Mucosa of descending colon (tissue), 3 donors: ENCODE results near the gene ANKHD1. TPM values are rescaled to one million over a fixed set of nuclear protein-coding genes. Genes with fewer than 3 reads are reported as not detected.

Experiments used
- ATAC-seq: fragments of 200-7000 bp; cut with Tn5 transposase; one replicate; pipeline ENCODE4 v1.9.1; 2020; ENCODE audit warnings: mild to moderate bottlenecking, moderate library complexity
- DNase-seq, 3 donors: peaks; one replicate each; pipeline ENCODE4 v3.0.0-alpha.2; 2020
- H3K36me3 ChIP-seq: fragments of 200-600 bp; one replicate; pipeline ENCODE4 v1.8.0; 2021; ENCODE audit warnings: low read depth, mild to moderate bottlenecking
- H3K4me1 ChIP-seq: fragments of 200-600 bp; one replicate; pipeline ENCODE4 v1.8.0; 2021; ENCODE audit warnings: low read depth, mild to moderate bottlenecking
- H3K4me3 ChIP-seq: fragments of 200-600 bp; one replicate; pipeline ENCODE4 v1.8.0; 2021; ENCODE audit warnings: mild to moderate bottlenecking
- H3K9me3 ChIP-seq: fragments of 200-600 bp; one replicate; pipeline ENCODE4 v1.8.0; 2021; ENCODE audit warnings: mild to moderate bottlenecking
- intact Hi-C, 2 donors: fragments of 100-400 bp; cut with DNase I in 1 of 2; cut with micrococcal nuclease in 1 of 2; formaldehyde crosslinking; loops; one replicate each; pipeline versions ENCODE4 v1.11.0 to v1.11.1; 2022; cut with DNase I, micrococcal nuclease
- total RNA-seq, 3 donors: library from RNA; stranded (reverse); fragmentation: NEBNext Ultra II Directional in 2 of 3; extraction: Animal tissue kit (Norgen Biotek cat#: 25700) in 2 of 3; gene quantifications; one replicate each; pipeline versions ENCODE4 v1.2.1 to v1.2.4, GENCODE V29; 2021 to 2023
- TF ChIP-seq, protein P1 (sequence below): fragments of 200-600 bp; IDR thresholded peaks from one replicate; pipeline ENCODE4 v1.8.0; 2022; ENCODE audit warnings: antibody characterized with exemption, mild to moderate bottlenecking
- donor health status: DM: no; HTN: no; CAD: no; lungs with moderate emphysema.
- donor health status: DM: no; HTN: no; CAD: no.
- donor health status: DM: no; HTN: yes; CAD: no.

Gene ANKHD1
- total RNA-seq, 3 donors from 2014 or later = 134 to 135 (median 134) TPM

DNA sequence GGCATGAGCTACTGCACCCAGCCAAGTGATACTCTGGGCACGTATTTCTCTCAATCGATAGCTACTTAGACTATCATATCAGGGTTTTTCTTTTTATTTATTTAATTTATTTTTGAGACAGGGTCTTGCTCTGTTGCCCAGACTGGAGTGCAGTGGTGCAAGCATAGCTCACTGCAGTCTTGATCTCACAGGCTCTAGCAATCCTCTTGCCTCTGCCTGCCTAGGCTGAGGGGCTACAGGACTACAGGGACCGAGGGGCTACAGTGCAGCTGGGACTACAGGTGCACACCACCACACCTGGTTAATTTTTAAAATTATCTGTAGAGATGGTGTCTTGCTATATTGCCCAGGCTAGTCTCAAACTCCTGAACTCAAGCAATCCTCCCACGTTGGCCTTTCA is 20.3 kb upstream of the ANKHD1 start:
- Histone ChIP-seq H3K4me1 (no peaks in the 10 kb centered on the region), H3K36me3 (no peaks in the 10 kb centered on the region), H3K4me3 (no peak overlapping the region), H3K9me3 (no peaks in the 10 kb centered on the region)
- intact Hi-C loops = no loop called here
- DNase-seq = no peak
- ATAC-seq = no peak
- TF ChIP-seq, protein P1, sequence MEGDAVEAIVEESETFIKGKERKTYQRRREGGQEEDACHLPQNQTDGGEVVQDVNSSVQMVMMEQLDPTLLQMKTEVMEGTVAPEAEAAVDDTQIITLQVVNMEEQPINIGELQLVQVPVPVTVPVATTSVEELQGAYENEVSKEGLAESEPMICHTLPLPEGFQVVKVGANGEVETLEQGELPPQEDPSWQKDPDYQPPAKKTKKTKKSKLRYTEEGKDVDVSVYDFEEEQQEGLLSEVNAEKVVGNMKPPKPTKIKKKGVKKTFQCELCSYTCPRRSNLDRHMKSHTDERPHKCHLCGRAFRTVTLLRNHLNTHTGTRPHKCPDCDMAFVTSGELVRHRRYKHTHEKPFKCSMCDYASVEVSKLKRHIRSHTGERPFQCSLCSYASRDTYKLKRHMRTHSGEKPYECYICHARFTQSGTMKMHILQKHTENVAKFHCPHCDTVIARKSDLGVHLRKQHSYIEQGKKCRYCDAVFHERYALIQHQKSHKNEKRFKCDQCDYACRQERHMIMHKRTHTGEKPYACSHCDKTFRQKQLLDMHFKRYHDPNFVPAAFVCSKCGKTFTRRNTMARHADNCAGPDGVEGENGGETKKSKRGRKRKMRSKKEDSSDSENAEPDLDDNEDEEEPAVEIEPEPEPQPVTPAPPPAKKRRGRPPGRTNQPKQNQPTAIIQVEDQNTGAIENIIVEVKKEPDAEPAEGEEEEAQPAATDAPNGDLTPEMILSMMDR = no peak

DNA sequence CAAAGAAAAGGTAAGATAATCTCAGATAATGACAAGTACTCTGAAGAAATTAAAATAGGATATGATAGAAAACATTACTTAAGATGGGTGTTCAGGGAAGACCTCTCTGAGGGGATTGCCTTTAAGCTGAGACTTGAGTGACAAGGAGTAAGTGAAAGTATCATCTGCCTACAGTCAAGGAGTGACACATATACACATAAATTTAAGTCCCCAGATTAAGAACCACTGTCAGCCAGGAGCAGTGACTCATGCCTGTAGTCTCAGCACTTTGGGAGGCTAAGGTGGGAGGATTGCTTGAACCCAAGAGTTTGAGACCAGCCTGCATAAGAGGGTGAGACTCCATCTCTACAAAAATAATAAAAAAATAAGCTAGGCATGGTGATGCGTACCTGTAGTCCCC is 19.7 kb upstream of the ANKHD1 start:
- no peak for ATAC-seq
- intact Hi-C loops = no loop called here
- TF ChIP-seq, protein P1 = no peak
- Histone ChIP-seq H3K4me3 (no peak overlapping the region), H3K4me1 (no peaks in the 10 kb centered on the region), H3K36me3 (no peaks in the 10 kb centered on the region), H3K9me3 (no peaks in the 10 kb centered on the region)
- DNase-seq = no peak

DNA sequence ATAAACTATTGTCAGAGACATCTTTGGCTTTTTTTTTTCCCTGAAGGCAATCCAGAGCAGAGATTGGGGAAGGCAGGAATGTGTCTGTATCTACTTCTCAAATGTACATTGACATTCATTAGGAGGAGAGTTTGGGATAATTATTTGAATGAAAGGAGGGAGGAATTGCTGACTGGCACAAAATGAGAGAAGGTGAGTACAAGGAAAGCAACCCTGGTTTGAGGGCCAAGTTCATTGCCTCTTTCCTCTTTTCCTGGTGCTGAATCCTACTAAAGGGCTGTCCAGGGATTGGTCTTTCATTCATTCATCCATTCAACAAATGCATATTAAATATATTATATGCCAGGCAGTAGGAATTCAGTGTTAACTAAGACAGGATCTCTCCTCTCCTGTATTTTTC is 18.8 kb upstream of the ANKHD1 start:
- no peak for DNase-seq
- Histone ChIP-seq H3K4me3 (no peak overlapping the region), H3K9me3 (no peaks in the 10 kb centered on the region), H3K4me1 (no peaks in the 10 kb centered on the region), H3K36me3 (no peaks in the 10 kb centered on the region)
- peak; percentile 48 for ATAC-seq
- intact Hi-C loops = no loop called here
- TF ChIP-seq, protein P1 = no peak

DNA sequence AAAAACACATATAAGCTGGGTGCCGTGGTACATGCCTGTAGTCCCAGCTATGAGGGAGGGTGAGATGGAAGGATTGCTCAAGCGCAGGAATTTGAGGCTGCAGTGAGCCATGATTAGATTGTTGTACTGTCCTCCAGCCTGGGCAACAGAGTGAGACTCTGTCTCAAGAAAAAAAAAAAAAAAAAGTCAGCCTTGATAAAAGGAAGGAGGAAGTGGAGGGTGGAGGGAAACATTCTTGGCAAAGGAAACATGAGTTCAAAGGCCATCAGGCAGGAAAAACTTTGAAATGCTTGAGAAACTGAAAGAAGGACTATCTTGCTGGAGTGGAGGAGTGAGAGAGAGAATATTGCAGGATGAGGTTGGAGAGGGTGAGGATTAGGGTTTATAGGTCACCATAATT is 18.3 kb upstream of the ANKHD1 start:
- no peak for DNase-seq
- intact Hi-C loops = no loop called here
- peak; percentile 78 for ATAC-seq
- no peaks in the 10 kb centered on the region for H3K36me3 ChIP-seq
- no peaks in the 10 kb centered on the region for H3K4me1 ChIP-seq
- no peak overlapping the region for H3K4me3 ChIP-seq
- H3K9me3 ChIP-seq = no peaks in the 10 kb centered on the region
- TF ChIP-seq, protein P1 = no peak

DNA sequence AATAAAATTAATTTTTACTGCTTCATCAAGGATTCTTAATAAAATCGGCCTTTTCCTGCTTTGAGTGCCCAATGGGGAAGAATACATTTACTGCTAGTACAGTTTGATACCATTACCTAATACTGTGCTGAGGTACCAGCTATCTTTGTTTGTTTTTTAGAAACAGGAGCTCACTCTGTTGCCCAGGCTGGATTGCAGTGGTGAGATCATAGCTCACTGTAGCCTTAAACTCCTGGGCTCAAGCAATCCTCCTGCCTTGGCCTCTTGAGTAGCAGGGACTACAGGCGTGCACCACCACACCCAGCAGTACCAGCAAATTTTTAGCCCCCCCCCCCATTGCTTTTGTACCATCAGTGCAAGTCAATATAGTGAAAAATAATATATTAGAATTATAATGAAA is 13.6 kb upstream of the ANKHD1 start:
- Histone ChIP-seq H3K36me3 (no peaks in the 10 kb centered on the region), H3K4me1 (no peaks in the 10 kb centered on the region), H3K9me3 (no peaks in the 10 kb centered on the region), H3K4me3 (no peak overlapping the region)
- TF ChIP-seq, protein P1 = no peak
- intact Hi-C loops = no loop called here
- DNase-seq = no peak
- ATAC-seq = no peak

DNA sequence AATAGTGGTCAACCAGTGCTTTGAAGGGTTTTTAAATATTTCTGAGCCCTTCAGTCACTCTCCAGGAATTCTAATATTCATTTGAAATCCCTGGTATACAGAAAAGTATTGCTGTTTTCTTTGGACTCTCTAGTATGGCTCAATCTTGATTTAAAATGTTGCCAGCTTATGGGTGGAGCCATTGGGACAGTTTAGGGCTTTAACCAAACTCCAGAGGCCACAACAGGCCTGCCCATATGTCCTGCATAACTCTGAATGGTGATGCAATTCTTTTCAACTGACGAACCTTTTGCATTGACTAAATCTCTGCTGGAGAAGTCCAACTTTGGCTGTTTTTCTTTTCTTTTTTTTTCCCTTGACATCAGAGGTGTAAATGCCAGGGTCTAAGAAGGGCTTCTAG is 10.3 kb upstream of the ANKHD1 start:
- Histone ChIP-seq H3K4me3 (no peak overlapping the region), H3K36me3 (no peaks in the 10 kb centered on the region), H3K4me1 (no peaks in the 10 kb centered on the region), H3K9me3 (no peaks in the 10 kb centered on the region)
- no peak for DNase-seq
- intact Hi-C loops = no loop called here
- peak; percentile 15 for ATAC-seq
- TF ChIP-seq, protein P1 = no peak
